K562 (cell line): ENCODE measurements around the gene DCAF11. TPM values are rescaled to one million over a fixed set of nuclear protein-coding genes. Genes with fewer than 3 reads are reported as not detected.

Experiments used
- BHLHE40 ChIP-seq: IDR thresholded peaks from 2 replicates; pipeline ENCODE4 v1.6.1; 2011; ENCODE audit warnings: low read length, improper control_type of control experiment
- BRF1 ChIP-seq: IDR thresholded peaks from 3 replicates; pipeline ENCODE4 v1.6.1; 2011; ENCODE audit warnings: borderline replicate concordance, mild to moderate bottlenecking; ENCODE audit not compliant: insufficient read length; ENCODE audit errors: extremely low read depth
- ELF1 ChIP-seq: fragments of 200-800 bp; sonication (Bioruptor generic); IDR thresholded peaks from 2 replicates; pipeline ENCODE4 v1.6.1; 2016; ENCODE audit warnings: missing genetic modification characterization, missing compliant biosample characterization
- ETV1 ChIP-seq: fragments of 450-650 bp; conservative IDR thresholded peaks from 2 replicates; pipeline ENCODE4 v1.6.1; 2016; ENCODE audit warnings: missing genetic modification characterization, control low read depth, low read depth, missing compliant biosample characterization
- GTF2B ChIP-seq: IDR thresholded peaks from 2 replicates; pipeline ENCODE4 v1.6.1; 2011; ENCODE audit not compliant: insufficient read length; ENCODE audit errors: extremely low read depth
- RBM17 ChIP-seq: fragments of 200-400 bp; formaldehyde crosslinking; IDR thresholded peaks from 2 replicates; pipeline ENCODE4 v1.6.1; 2017; ENCODE audit warnings: low read depth, mild to moderate bottlenecking, low read length, borderline replicate concordance
- RBM22 ChIP-seq: fragments of 200-400 bp; formaldehyde crosslinking; IDR thresholded peaks from 2 replicates; pipeline ENCODE4 v1.6.1; 2018; ENCODE audit warnings: low read length, low read depth; ENCODE audit not compliant: poor library complexity, severe bottlenecking
- REST ChIP-seq, 2 experiments: fragments of 450-650 bp; formaldehyde crosslinking in 1 of 2; IDR thresholded peaks; 2 replicates each; pipeline versions ENCODE4 v1.4.0 to v1.6.1; 2014 to 2020; ENCODE audit warnings: mild to moderate bottlenecking in 2 of 2, borderline replicate concordance in 1 of 2, low read depth in 1 of 2
- SUPT5H ChIP-seq: fragments of 450-650 bp; IDR thresholded peaks from 2 replicates; pipeline ENCODE4 v1.6.1; 2016
- YY1 ChIP-seq, 3 experiments: IDR thresholded peaks; 2 replicates each; pipeline ENCODE4 v1.6.1; 2011; ENCODE audit warnings: low read length in 2 of 3, mild to moderate bottlenecking in 2 of 3, moderate library complexity in 2 of 3, borderline replicate concordance in 1 of 3, control low read depth in 1 of 3, low read depth in 1 of 3; ENCODE audit not compliant: insufficient read depth in 3 of 3, insufficient replicate concordance in 2 of 3, control insufficient read depth in 1 of 3, insufficient read length in 1 of 3; ENCODE audit errors: extremely low read depth in 1 of 3
- ZNF134 ChIP-seq: fragments of 250-450 bp; sonication (Bioruptor Pico); conservative IDR thresholded peaks from 2 replicates; pipeline ENCODE4 v1.4.0; 2020
- ZNF518B ChIP-seq: fragments of 250-450 bp; sonication (Bioruptor Pico); IDR thresholded peaks from 2 replicates; pipeline ENCODE4 v1.5.0; 2021; ENCODE audit warnings: mild to moderate bottlenecking, moderate library complexity
- ZNF75A ChIP-seq: fragments of 450-650 bp; formaldehyde crosslinking; IDR thresholded peaks from 2 replicates; pipeline ENCODE4 v1.4.0; 2020; ENCODE audit warnings: mild to moderate bottlenecking
- polyA plus RNA-seq, 8 experiments: library from polyadenylated mRNA; depleted of rRNA in 4 of 8; stranded (reverse) in 5 of 8; unstranded in 3 of 8; fragments of >200 nt; fragmentation: Nextera tagmentation in 2 of 8; fragmentation: Illumina TruSeq in 1 of 8; extraction: Ambion mirVana in 2 of 8; extraction: Trizol in 1 of 8; gene quantifications; 2 replicates each; pipeline versions ENCODE4 v1.2.1 to v1.2.3, GENCODE V29; 2011 to 2014; ENCODE audit warnings: inconsistent platforms in 1 of 8, missing spikeins in 1 of 8
- total RNA-seq, 7 experiments: library from RNA; depleted of rRNA in 6 of 7; stranded (reverse); fragments of >200 nt in 6 of 7; fragmentation: Illumina TruSeq in 2 of 7; extraction: Trizol in 2 of 7; gene quantifications; 2 replicates each; pipeline versions ENCODE4 v1.2.1 to v1.2.3, GENCODE V29; 2011 to 2021; ENCODE audit warnings: low replicate concordance in 1 of 7

The DCAF11 gene
- total and polyA plus RNA-seq, 9 of the 15 experiments (the other 6 are each of a cell fraction or from before 2014, with no cell fraction given): 8.5 to 46.2 (median 36.4) TPM

- no peak for TF ChIP-seq BRF1
- no peak for TF ChIP-seq RBM22
- peak; percentile 55 for TF ChIP-seq REST (IDR thresholded peaks at IDR 0.05; ENCODE audit: borderline replicate concordance)
- TF ChIP-seq REST (CRISPR knock-in tag; IDR thresholded peaks at IDR 0.05; ENCODE audit: low read depth): no peak
- TF ChIP-seq ZNF518B (CRISPR knock-in tag): no peak
- peak; percentile 61 for TF ChIP-seq GTF2B
- TF ChIP-seq ELF1: no peak
- TF ChIP-seq ZNF134 (CRISPR knock-in tag): no peak
- TF ChIP-seq SUPT5H: peak; percentile 87
- TF ChIP-seq RBM17: no peak
- peak; percentile 78 for TF ChIP-seq BHLHE40
- peak in 1 of 3 experiments; percentile 7 for TF ChIP-seq YY1 (IDR thresholded peaks at IDR 0.05; ENCODE audit: borderline replicate concordance in 1 of 3, control insufficient read depth in 1 of 3, extremely low read depth in 1 of 3, insufficient read depth in 3 of 3, insufficient read length in 1 of 3, insufficient replicate concordance in 2 of 3, low read depth in 1 of 3, low read length in 2 of 3)
- TF ChIP-seq ETV1: no peak
- no peak for TF ChIP-seq ZNF75A (CRISPR knock-in tag)
Observed at GRCh38 chr14:24095271-24096068, 19.1 kb upstream of the DCAF11 start (continued).
